HepG2 (cell line): ENCODE results near the gene CAPG. TPM values are rescaled to one million over a fixed set of nuclear protein-coding genes. Genes with fewer than 3 reads are reported as not detected.

Experiments used
- AGO1 ChIP-seq: fragments of 200-400 bp; formaldehyde crosslinking; IDR thresholded peaks from 2 replicates; pipeline ENCODE4 v1.6.1; 2017; ENCODE audit warnings: mild to moderate bottlenecking, low read depth, low read length, moderate library complexity; ENCODE audit not compliant: poor library complexity, severe bottlenecking
- BORCS8-MEF2B ChIP-seq: sonication (generic); formaldehyde crosslinking; IDR thresholded peaks from 2 replicates; pipeline ENCODE4 v1.8.0; 2022; ENCODE audit warnings: mild to moderate bottlenecking, missing genetic modification reagents
- CTCF ChIP-seq: sonication (generic); formaldehyde crosslinking; IDR thresholded peaks from 2 replicates; pipeline ENCODE4 v1.5.0; 2020; ENCODE audit warnings: mild to moderate bottlenecking, missing genetic modification reagents, moderate library complexity
- GABPA ChIP-seq, 2 experiments: IDR thresholded peaks; 2 replicates each; pipeline ENCODE4 v1.6.1; 2011 to 2016; ENCODE audit warnings: low read depth in 2 of 2, low read length in 1 of 2, missing biosample characterization in 1 of 2, missing genetic modification characterization in 1 of 2
- HNF4G ChIP-seq, 2 experiments: sonication (generic) in 1 of 2; formaldehyde crosslinking in 1 of 2; IDR thresholded peaks; 2 replicates each; pipeline versions ENCODE4 v1.4.0 to v1.6.1; 2011 to 2020; ENCODE audit warnings: borderline replicate concordance in 2 of 2, low read depth in 2 of 2, mild to moderate bottlenecking in 2 of 2, low read length in 1 of 2, missing genetic modification reagents in 1 of 2, moderate library complexity in 1 of 2
- IRX3 ChIP-seq: sonication (generic); formaldehyde crosslinking; IDR thresholded peaks from 2 replicates; pipeline ENCODE4 v1.8.1; 2023; ENCODE audit warnings: mild to moderate bottlenecking, low read depth, missing genetic modification reagents, borderline replicate concordance
- MEF2D ChIP-seq: sonication (generic); formaldehyde crosslinking; IDR thresholded peaks from 2 replicates; pipeline ENCODE4 v1.5.1; 2020; ENCODE audit warnings: mild to moderate bottlenecking, missing genetic modification reagents
- RBM39 ChIP-seq: fragments of 200-400 bp; formaldehyde crosslinking; IDR thresholded peaks from one replicate; pipeline ENCODE4 v1.6.1; 2018; ENCODE audit warnings: antibody characterized with exemption, mild to moderate bottlenecking, low read depth, low read length; ENCODE audit not compliant: poor library complexity, severe bottlenecking
- SRY ChIP-seq: sonication (generic); formaldehyde crosslinking; IDR thresholded peaks from 2 replicates; pipeline ENCODE4 v1.8.0; 2022; ENCODE audit warnings: mild to moderate bottlenecking, missing genetic modification reagents
- TBP ChIP-seq: sonication (generic); formaldehyde crosslinking; IDR thresholded peaks from 2 replicates; pipeline ENCODE4 v1.5.0; 2020; ENCODE audit warnings: missing genetic modification reagents
- TBX2 ChIP-seq: sonication (generic); formaldehyde crosslinking; IDR thresholded peaks from 2 replicates; pipeline ENCODE4 v1.5.0; 2020; ENCODE audit warnings: missing genetic modification reagents, mild to moderate bottlenecking, borderline replicate concordance
- XRCC5 ChIP-seq: fragments of 200-400 bp; formaldehyde crosslinking; optimal IDR thresholded peaks from 2 replicates; pipeline ENCODE3; 2017; ENCODE audit warnings: mild to moderate bottlenecking, low read length
- ZMYM3 ChIP-seq: sonication (generic); formaldehyde crosslinking; IDR thresholded peaks from 2 replicates; pipeline ENCODE4 v1.5.1; 2020; ENCODE audit warnings: mild to moderate bottlenecking, missing genetic modification reagents
- ZNF550 ChIP-seq: sonication (generic); formaldehyde crosslinking; IDR thresholded peaks from 2 replicates; pipeline ENCODE4 v1.4.0; 2020; ENCODE audit warnings: mild to moderate bottlenecking, missing genetic modification reagents, borderline replicate concordance
- ZNF619 ChIP-seq: sonication (generic); formaldehyde crosslinking; IDR thresholded peaks from 2 replicates; pipeline ENCODE4 v1.4.0; 2020; ENCODE audit warnings: mild to moderate bottlenecking, missing genetic modification reagents
- ZNF670 ChIP-seq: sonication (generic); formaldehyde crosslinking; IDR thresholded peaks from 2 replicates; pipeline ENCODE4 v1.8.0; 2022; ENCODE audit warnings: mild to moderate bottlenecking, missing genetic modification reagents, borderline replicate concordance
- ZSCAN12 ChIP-seq: sonication (generic); formaldehyde crosslinking; IDR thresholded peaks from 2 replicates; pipeline ENCODE4 v1.9.0; 2021; ENCODE audit warnings: mild to moderate bottlenecking, missing genetic modification reagents
- ZSCAN9 ChIP-seq: IDR thresholded peaks from 2 replicates; pipeline ENCODE4 v1.6.1; 2016; ENCODE audit warnings: borderline replicate concordance
- polyA plus RNA-seq, 8 experiments: library from polyadenylated mRNA; depleted of rRNA in 3 of 8; stranded (reverse) in 7 of 8; unstranded in 1 of 8; fragments of >200 nt; fragmentation: Illumina TruSeq in 4 of 8; extraction: Trizol in 4 of 8; gene quantifications; 2 replicates each; pipeline versions ENCODE4 v1.2.1 to v1.2.3, GENCODE V29; 2011 to 2016; ENCODE audit warnings: low read depth in 4 of 8, missing spikeins in 1 of 8, mixed read lengths in 1 of 8; ENCODE audit not compliant: insufficient read depth in 1 of 8
- total RNA-seq, 5 experiments: library from RNA; depleted of rRNA; stranded (reverse); fragments of >200 nt; fragmentation: Illumina TruSeq; extraction: Trizol; gene quantifications; 2 replicates each; pipeline ENCODE4 v1.2.3, GENCODE V29; 2016; ENCODE audit warnings: low read depth in 1 of 5
- TF ChIP-seq, protein P1 (sequence below): sonication (generic); formaldehyde crosslinking; IDR thresholded peaks from 2 replicates; pipeline ENCODE4 v1.8.0; 2023; ENCODE audit warnings: mild to moderate bottlenecking, missing genetic modification reagents
- TF ChIP-seq, protein P2 (sequence below): sonication (generic); formaldehyde crosslinking; IDR thresholded peaks from 2 replicates; pipeline ENCODE4 v1.5.0; 2020; ENCODE audit warnings: missing genetic modification reagents
- TF ChIP-seq, protein P3 (sequence below), 2 experiments: sonication (generic) in 1 of 2; formaldehyde crosslinking in 1 of 2; IDR thresholded peaks; 2 replicates each; pipeline versions ENCODE4 v1.4.0 to v1.6.1; 2018 to 2020; ENCODE audit warnings: missing genetic modification reagents in 2 of 2, borderline replicate concordance in 1 of 2, low read depth in 1 of 2, mild to moderate bottlenecking in 1 of 2, missing biosample characterization in 1 of 2

CAPG gene
- total and polyA plus RNA-seq, 2 of the 13 experiments (the other 11 are each of a cell fraction or from before 2014, with no cell fraction given), result 12.7 to 18.2 TPM

- TF ChIP-seq CTCF (CRISPR knock-in tag), result 0 out of 2 replicates have a peak, but pooled peaks have one; percentile 2
- TF ChIP-seq TBX2, result peak; percentile 72; the same call in 1 of the 2 replicates
- TF ChIP-seq, protein P1, sequence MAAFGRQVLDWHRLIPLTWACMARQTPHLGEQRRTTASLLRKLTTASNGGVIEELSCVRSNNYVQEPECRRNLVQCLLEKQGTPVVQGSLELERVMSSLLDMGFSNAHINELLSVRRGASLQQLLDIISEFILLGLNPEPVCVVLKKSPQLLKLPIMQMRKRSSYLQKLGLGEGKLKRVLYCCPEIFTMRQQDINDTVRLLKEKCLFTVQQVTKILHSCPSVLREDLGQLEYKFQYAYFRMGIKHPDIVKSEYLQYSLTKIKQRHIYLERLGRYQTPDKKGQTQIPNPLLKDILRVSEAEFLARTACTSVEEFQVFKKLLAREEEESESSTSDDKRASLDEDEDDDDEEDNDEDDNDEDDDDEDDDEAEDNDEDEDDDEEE (CRISPR knock-in tag), result no peak; the same call in 1 of the 2 replicates
- peak; percentile 89 for TF ChIP-seq IRX3 (CRISPR knock-in tag)
- TF ChIP-seq SRY, result peak; percentile 1; the same call in 1 of the 2 replicates
- no peak for TF ChIP-seq ZNF619 (CRISPR knock-in tag)
- TF ChIP-seq, protein P2, sequence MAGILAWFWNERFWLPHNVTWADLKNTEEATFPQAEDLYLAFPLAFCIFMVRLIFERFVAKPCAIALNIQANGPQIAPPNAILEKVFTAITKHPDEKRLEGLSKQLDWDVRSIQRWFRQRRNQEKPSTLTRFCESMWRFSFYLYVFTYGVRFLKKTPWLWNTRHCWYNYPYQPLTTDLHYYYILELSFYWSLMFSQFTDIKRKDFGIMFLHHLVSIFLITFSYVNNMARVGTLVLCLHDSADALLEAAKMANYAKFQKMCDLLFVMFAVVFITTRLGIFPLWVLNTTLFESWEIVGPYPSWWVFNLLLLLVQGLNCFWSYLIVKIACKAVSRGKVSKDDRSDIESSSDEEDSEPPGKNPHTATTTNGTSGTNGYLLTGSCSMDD (CRISPR knock-in tag), result no peak
- TF ChIP-seq AGO1, result peak; percentile 70
- peak; percentile 69 for TF ChIP-seq RBM39
- TF ChIP-seq ZSCAN9 (CRISPR knock-in tag), result peak; percentile 89
- TF ChIP-seq, protein P3, sequence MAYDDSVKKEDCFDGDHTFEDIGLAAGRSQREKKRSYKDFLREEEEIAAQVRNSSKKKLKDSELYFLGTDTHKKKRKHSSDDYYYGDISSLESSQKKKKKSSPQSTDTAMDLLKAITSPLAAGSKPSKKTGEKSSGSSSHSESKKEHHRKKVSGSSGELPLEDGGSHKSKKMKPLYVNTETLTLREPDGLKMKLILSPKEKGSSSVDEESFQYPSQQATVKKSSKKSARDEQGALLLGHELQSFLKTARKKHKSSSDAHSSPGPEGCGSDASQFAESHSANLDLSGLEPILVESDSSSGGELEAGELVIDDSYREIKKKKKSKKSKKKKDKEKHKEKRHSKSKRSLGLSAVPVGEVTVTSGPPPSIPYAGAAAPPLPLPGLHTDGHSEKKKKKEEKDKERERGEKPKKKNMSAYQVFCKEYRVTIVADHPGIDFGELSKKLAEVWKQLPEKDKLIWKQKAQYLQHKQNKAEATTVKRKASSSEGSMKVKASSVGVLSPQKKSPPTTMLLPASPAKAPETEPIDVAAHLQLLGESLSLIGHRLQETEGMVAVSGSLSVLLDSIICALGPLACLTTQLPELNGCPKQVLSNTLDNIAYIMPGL (CRISPR knock-in tag; IDR thresholded peaks at IDR 0.05; ENCODE audit: borderline replicate concordance in 1 of 2, low read depth in 1 of 2), result peak in 1 of 2 experiments; percentile 86; a peak in 3 of 4 replicates
- TF ChIP-seq TBP, result peak; percentile 82; the same call in 1 of the 2 replicates
- no peak for TF ChIP-seq XRCC5
- peak; percentile 46 for TF ChIP-seq GABPA (IDR thresholded peaks at IDR 0.05; ENCODE audit: low read depth, low read length)
- TF ChIP-seq GABPA (CRISPR knock-in tag; IDR thresholded peaks at IDR 0.05; ENCODE audit: low read depth), result peak; percentile 85
- peak; percentile 61; the same call in 1 of the 2 replicates for TF ChIP-seq ZSCAN12 (CRISPR knock-in tag)
- no peak for TF ChIP-seq ZNF550 (CRISPR knock-in tag)
- TF ChIP-seq ZMYM3 (CRISPR knock-in tag), result 0 out of 2 replicates have a peak, but pooled peaks have one; percentile 17
- TF ChIP-seq MEF2D, result peak; percentile 63; the same call in 1 of the 2 replicates
- peak; percentile 64; the same call in 1 of the 2 replicates for TF ChIP-seq BORCS8-MEF2B (CRISPR knock-in tag)
- 0 out of 2 replicates have a peak, but pooled peaks have one; percentile 19 for TF ChIP-seq HNF4G (IDR thresholded peaks at IDR 0.05; ENCODE audit: borderline replicate concordance, low read depth, low read length)
- TF ChIP-seq HNF4G (CRISPR knock-in tag; IDR thresholded peaks at IDR 0.05; ENCODE audit: borderline replicate concordance, low read depth), result no peak; the same call in 1 of the 2 replicates
- peak; percentile 95 for TF ChIP-seq ZNF670
Measured at GRCh38 chr2:85418132-85419008, 8.2 kb upstream of the CAPG start, which contains the start of gene SH2D6 (continued).
